ENCODE results near the gene DNMT3B. TPM values are rescaled to one million over a fixed set of nuclear protein-coding genes. Genes with fewer than 3 reads are reported as not detected.

Gene DNMT3B
- total and polyA plus RNA-seq, 12 donors, result 0.12 to 2.0 (median 0.87) TPM; not detected in 1

GRCh38 chr20:32775336-32775991 is 13.3 kb downstream of the DNMT3B start:
- no peaks in the 10 kb centered on the region for H3K4me1 ChIP-seq (replicated peaks in 1 of 2)
- DNase-seq, result no peak
- H3K9me3 ChIP-seq (replicated peaks in 1 of 3), result no peaks in the 10 kb centered on the region
- no peak overlapping the region for H3K27ac ChIP-seq
- H3K36me3 ChIP-seq (replicated peaks in 1 of 2), result no peaks in the 10 kb centered on the region
- no peak overlapping the region for H3K4me3 ChIP-seq
- WGBS, 4 donors, result 83 to 93% (median 90%) methylated on average over 8 to 10 of the region's 10 CpGs
- no peak for TF ChIP-seq CTCF (IDR thresholded peaks at IDR 0.05)
- TF ChIP-seq POLR2A (IDR thresholded peaks at IDR 0.05), result no peak
- intact Hi-C loops (cut with DNase I), result loop anchor here (5.0 to 10.0 kb wide), 2 partner anchors 98 to 251 kb away; no protein-coding TSS in a partner anchor
- no peaks in the 10 kb centered on the region for H3K27me3 ChIP-seq

GRCh38 chr20:32777177-32777956 is 15.2 kb downstream of the DNMT3B start:
- H3K4me3 ChIP-seq, result no peak overlapping the region
- no peak for TF ChIP-seq POLR2A (IDR thresholded peaks at IDR 0.05)
- H3K27ac ChIP-seq, result no peak overlapping the region
- H3K9me3 ChIP-seq (replicated peaks in 1 of 3), result no peaks in the 10 kb centered on the region
- WGBS, 4 donors, result 84 to 93% (median 90%) methylated on average over 8 of the region's 8 CpGs
- intact Hi-C loops (cut with DNase I), result loop anchor here (2.0 to 10.0 kb wide), 3 partner anchors 100 to 253 kb away; no protein-coding TSS in a partner anchor
- no peaks in the 10 kb centered on the region for H3K36me3 ChIP-seq (replicated peaks in 1 of 2)
- H3K27me3 ChIP-seq, result no peaks in the 10 kb centered on the region
- H3K4me1 ChIP-seq (replicated peaks in 1 of 2), result no peaks in the 10 kb centered on the region
- DNase-seq, result no peak

- DNase-seq, result no peak
- 87 to 90% (median 90%) methylated on average over 6 to 10 of the region's 10 CpGs for WGBS, 4 donors
- Histone ChIP-seq H3K27me3 (no peaks in the 10 kb centered on the region), H3K36me3 (replicated peaks in 1 of 2) (no peaks in the 10 kb centered on the region), H3K27ac (no peak overlapping the region), H3K9me3 (replicated peaks in 1 of 3) (no peaks in the 10 kb centered on the region), H3K4me1 (replicated peaks in 1 of 2) (no peaks in the 10 kb centered on the region), H3K4me3 (no peak overlapping the region)
- no peak for TF ChIP-seq CTCF (IDR thresholded peaks at IDR 0.05)
- intact Hi-C loops (cut with DNase I), result loop anchor here (5.0 to 10.0 kb wide), 3 partner anchors 102 to 525 kb away; no protein-coding TSS in a partner anchor
These were observed 17.5 kb downstream of the DNMT3B start for GRCh38 chr20:32779500-32780211.

DNA sequence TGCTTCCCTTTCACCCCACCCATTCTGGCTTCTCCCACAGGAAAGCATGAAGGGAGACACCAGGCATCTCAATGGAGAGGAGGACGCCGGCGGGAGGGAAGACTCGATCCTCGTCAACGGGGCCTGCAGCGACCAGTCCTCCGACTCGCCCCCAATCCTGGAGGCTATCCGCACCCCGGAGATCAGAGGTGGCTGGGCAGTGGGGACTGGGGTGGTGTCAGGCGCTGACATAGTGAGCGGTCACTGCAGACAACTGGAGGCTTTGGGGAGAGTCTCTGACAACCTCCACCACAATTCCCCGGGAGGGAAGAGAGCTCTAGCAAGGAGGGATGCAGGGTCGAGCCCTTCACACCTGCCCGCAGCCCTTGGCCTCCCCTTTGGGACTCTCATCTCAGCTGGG is 18.1 kb downstream of the DNMT3B start:
- H3K36me3 ChIP-seq (replicated peaks in 1 of 2), result no peaks in the 10 kb centered on the region
- no peak overlapping the region for H3K4me3 ChIP-seq
- no peak overlapping the region for H3K27ac ChIP-seq
- no peaks in the 10 kb centered on the region for H3K4me1 ChIP-seq (replicated peaks in 1 of 2)
- no peak for DNase-seq
- no peaks in the 10 kb centered on the region for H3K9me3 ChIP-seq (replicated peaks in 1 of 3)
- 91 to 99% (median 95%) methylated on average over 8 to 16 of the region's 16 CpGs for WGBS, 4 donors
- intact Hi-C loops (cut with DNase I), result loop anchor here in 1 of 2 donors (10.0 kb wide), 1 partner anchor 525 kb away; no protein-coding TSS in a partner anchor
- TF ChIP-seq POLR2A (IDR thresholded peaks at IDR 0.05), result no peak
- TF ChIP-seq CTCF (IDR thresholded peaks at IDR 0.05), result no peak
- no peaks in the 10 kb centered on the region for H3K27me3 ChIP-seq

Data from adrenal gland (tissue), 12 donors.